GM08714 (cell line): ENCODE data around the gene STK38L.
A peak's percentile ranks its signal among the peaks of the same experiment; 100 is the strongest.

ENCODE experiments used
- H3K4me3 ChIP-seq: fragments of 200-500 bp; sonication (Bioruptor generic); 2 replicates; pipeline ENCODE4 v1.5.1; 2014; ENCODE audit warnings: mild to moderate bottlenecking, low read length, inconsistent platforms
- ZNF274 ChIP-seq: IDR thresholded peaks from 2 replicates; pipeline ENCODE4 v1.6.1; 2012; ENCODE audit warnings: mild to moderate bottlenecking, low read depth, low read length

The STK38L gene

DNA sequence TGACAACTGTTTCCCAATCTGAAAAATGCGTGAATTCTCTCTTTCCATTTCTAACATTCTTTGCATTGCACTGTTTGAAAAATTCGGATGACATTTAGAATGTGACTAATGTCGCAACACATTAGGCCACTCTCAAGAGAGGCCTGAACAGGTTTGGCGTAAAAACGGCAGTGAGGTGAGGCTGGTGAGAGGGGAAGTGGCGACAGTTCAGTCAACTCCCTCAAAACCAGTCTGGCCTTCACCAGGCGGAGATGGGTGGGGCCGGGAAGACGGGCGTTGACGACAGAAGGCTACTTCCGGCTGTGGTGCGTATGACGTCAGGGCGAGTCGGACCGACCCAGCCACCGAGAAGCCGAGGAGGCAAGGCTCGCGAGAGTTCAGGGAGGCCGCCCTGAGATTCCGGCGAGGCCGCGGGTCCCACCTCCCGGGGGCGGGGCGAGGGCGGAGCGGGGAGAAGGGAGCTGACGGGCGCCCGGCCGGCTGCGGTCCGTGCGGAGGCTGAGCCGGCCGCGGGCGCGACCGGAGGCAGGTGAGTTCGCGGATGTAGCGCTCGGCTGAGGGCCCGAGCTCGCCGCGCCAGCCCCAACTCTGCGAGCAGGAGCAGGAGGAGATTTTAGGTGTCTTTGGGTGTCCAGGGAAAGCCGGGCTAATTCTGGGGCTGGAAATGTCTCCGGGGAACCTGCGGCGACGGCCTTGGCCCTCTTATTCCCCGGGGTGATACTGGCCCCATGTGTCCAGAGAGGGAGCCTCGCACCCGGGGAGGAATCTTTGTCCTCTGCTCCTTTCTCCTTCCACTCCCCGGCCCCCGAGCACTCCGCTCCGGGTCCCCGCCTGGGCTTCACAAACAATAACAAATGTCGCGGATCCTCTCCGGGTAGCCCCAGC, at the start of gene STK38L:
Gene STK38L, plus strand, starts transcription at position 483 of the 885 bp plus-strand sequence. CDS start 53,435 bp downstream, outside the sequence.
- TF ChIP-seq ZNF274, result no peak
- peak within 1 kb of the TSS; percentile 94 for H3K4me3 ChIP-seq

DNA sequence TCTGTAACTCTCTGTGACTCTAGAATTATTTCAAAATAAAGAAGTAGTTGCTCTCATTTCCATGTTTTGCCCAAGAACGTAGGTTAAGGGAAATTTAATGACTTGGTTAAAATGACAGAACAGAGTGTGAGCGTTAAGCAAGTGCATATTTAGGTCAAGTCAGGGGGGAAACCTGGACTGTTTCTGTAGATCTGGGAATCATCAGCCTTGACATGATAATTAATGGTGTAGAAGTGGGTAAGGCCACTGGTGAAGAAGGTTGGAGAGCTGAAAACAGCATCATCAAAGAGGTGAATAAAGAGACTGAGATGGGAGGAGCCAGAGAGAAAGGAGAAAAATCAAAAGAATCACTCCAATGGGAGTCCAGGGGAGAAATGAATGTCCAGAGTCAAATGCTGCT, 49.4 kb upstream of the STK38L start:
- TF ChIP-seq ZNF274, result no peak

DNA sequence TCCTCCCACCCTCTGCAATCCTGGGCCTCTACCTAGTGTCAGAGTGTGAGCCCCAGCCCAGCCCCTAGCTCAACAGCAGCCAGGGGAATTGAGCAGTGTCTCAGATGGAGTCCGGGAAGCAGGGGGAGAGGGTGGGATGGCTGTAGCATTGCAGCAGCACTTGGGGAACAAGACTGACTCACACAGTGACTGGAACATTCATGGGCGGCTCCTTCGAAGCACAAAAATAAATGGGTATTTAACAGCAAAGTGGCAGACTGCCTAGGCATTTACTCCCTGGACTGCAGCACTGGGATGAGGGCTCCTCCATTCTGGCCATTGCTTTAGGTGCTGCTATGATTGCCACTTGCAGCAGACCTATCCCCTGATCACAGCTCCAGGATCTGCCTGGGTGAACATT, 46.0 kb upstream of the STK38L start:
- no peak for TF ChIP-seq ZNF274
- no peak overlapping the region for H3K4me3 ChIP-seq

More for the DNA sequence above, 49.4 kb upstream of the STK38L start:
- no peak overlapping the region for H3K4me3 ChIP-seq

DNA sequence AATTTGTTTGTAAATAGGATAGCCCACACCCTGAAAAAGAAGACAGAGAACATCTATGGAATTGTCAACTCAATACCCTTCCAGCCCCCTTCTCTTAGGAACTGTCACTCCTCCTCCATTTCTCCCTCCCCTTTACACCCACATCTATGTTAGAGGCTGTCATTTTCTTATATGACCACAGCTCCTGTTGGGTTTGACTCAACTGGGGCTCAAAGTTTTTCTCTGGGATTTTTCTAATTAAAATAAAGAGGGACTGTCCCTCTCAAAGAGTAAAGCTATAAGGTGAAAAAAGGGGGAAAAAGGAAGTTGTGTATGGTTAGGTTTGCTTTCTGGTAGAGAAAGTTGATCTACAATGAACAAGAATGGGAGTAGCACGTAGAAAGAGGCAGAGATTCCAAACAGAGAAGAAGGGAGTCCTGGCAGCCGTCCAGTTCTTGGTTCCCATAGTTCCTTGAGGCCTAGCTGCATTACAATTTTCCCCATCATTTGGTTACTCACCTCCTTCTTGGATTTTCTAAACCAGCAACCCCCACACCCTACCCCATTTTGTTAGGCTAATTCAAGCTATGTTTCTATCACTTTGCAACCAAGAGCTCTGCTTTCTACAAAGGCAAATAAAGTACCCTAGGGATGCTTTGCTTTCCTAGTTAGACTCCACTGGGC, 44.3 kb upstream of the STK38L start:
- no peak overlapping the region for H3K4me3 ChIP-seq
- TF ChIP-seq ZNF274, result no peak

DNA sequence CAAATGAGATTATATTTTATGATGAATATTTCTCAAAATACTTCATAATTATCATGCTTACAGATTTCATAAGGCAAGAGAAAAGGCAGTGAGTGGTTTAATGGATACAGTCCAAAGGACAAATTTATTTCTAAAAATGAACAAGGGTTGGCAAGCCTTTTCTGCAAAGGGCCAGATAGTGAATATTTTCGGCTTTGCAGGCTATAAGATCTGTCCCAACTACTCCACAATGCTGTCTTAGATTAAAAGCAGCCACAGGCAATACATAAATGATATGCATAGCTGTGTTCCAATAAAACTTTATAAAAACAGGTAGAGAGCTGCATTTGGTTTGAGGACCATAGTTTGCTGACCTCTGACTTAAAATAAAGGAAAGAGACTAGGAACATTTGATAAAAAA, 42.9 kb upstream of the STK38L start:
- no peak for TF ChIP-seq ZNF274
- no peak overlapping the region for H3K4me3 ChIP-seq

DNA sequence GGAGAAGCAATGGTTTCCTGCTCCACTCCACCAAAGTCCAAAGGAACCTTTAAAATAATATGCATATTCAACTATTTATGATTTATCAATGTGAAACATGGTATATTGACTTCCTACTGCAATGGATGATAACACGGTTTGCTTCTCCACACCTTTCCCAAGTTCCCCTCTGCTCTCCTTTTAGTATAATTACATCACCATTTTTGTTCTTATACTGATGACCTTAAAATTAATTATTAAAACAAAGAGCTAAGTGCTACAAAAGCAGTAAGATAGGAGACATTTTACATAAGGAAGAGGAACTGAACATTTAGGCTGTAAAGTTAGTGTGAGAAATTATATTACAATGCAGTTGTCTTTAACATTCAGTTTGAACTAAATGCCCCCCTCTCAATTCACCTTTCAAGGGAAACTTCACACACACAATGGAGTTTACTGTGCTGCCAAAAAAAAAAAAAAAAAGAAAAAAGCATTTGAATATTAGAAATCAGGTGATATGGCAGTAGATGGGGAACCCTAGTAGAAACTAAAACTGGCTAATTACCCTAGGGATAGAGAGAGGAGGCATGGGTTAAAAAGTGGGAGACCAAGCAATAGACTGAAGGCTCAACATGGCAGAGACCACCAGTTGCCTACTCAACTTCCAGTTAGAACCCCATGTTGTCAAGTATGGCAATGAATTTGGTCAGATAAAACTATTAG, 37.1 kb upstream of the STK38L start:
- no peak overlapping the region for H3K4me3 ChIP-seq
- no peak for TF ChIP-seq ZNF274

DNA sequence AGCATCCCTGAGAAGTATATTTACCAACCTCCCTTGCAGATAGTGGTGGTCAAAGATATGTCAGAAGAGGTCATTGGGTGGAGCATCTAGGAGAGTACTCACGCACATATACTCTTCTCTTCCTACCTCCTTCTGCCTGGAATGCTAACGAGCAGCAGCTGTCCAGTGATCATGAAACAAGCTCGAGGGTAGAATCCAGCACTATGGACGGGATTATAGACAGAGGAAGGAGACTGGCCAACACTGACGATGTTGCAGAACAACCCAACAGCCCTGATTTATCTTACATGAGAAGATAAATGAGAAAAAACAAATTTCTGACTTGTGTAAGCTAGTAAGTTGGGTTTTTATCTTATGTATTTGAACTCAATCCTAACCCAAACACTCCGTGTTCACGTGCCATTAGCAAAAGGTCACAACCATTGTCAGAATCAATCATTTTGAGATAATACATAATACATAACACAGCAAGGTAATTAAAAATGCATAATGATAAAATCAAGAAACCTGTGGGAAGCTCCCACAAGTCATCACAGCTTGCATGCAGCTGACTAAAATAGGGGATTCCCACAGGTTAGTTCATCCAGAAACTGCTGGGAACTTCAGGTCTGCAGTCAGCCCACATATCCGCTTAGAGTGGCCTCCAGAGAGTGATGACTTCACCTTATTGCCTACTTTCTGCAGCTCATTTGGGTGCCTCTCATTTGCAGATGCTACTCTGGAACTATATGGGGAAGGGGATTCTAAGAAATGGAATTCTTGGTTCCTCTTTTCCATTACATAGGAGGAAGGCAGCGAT, 36.3 kb upstream of the STK38L start:
- H3K4me3 ChIP-seq, result peak overlapping the region; percentile 14
- TF ChIP-seq ZNF274, result no peak

DNA sequence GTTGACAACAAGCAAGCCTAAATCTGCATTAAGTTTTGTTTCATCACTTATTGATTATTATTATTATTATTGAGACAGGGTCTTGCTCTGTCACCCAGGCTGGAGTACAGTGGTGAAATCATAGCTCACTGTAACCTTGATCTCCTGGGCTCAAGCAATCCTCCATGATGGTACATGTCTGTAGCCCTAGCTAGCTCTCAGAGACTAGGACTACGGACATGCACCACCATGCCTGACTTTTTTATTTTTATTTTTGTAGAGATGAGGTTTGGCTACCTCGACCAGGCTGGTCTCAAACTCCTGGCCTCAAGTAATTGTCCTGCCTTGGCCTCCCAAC, 35.7 kb upstream of the STK38L start:
- H3K4me3 ChIP-seq, result no peak overlapping the region; the same call in 1 of the 2 replicates

DNA sequence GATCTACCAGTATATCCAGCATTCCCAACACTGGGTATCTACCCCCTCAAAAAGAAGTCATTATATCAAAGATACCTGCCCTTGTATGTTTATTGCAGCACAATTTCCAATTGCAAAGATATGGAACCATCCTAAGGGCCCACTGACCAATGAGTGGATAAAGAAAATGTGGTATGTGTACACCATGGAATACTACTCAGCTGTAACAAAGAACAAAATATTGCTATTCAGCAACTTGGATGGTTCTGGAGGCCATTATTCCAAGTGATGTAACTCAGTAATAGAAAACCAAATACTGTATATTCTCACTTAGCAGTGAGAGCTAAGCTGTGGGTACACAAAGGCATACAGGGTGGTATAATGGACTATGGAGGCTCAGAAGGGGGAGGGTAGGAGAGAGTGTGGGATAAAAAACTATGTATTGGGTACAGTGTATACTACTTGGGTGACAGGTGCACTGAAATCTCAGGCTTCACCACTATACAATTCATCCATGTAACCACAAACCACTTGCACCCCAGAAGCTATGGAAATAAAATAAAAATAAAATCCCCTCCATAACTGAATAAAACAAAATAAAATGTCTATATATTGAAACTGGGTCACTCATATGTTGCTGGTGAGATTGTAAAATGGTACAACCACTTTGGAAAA, 34.7 kb upstream of the STK38L start:
- no peak overlapping the region for H3K4me3 ChIP-seq
- TF ChIP-seq ZNF274, result no peak

More for the DNA sequence above, 35.7 kb upstream of the STK38L start:
- no peak for TF ChIP-seq ZNF274

DNA sequence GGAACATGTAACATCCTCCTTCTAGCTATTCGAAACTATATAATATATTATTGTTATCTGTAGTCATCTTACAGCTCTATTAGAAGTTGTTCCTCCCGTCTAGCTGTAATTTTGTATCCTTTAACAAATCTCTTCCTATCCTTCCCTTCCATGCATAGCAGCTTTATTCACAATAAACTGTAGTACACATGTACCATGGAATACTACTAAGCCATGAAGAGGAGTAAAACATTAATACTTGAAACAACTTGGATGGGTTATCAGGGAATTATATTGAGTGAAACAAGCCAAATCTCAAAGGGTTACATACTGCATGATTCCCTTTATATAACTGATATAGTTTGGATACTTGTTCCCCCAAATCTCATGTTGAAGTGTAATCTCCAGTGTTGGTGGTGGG, 33.9 kb upstream of the STK38L start:
- TF ChIP-seq ZNF274, result no peak

DNA sequence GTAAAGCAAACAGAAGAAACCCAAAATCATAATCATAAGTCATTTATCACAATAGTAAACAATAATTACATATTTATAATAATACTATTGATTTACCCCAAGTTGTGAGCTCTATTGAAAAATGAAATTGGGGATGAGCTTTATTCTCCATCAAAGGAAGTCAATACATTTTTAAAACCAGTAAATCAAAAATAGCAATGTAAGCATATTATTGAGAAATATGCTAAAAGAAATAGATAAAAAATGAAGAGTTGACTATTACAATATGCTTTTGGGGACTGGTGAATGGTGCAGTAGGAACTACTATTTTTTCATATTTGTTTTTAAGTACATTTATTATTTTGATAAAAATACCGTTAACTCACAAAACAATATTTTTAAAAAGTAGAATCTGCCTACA, 31.2 kb upstream of the STK38L start:
- H3K4me3 ChIP-seq, result no peak overlapping the region
- TF ChIP-seq ZNF274, result no peak

More for the DNA sequence above, 33.9 kb upstream of the STK38L start:
- no peak overlapping the region for H3K4me3 ChIP-seq

DNA sequence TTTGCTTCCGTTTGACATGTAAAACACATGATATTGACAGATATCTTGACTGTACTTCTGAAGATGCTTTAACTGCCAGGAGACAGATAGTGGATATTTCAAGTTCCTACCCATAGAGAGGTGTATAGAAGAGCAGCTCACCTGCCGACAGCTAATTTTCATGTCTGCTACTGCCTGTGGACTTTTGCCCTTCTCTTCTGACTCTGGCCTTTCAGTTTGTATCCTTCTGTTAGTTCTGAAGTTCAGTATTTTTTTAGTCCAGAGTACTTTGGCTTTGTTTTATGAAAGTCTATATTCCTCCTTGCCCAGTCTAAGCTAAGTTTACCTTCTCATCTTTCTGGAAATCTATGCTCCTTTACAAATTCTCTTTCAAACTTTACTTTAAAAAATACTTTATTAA, 30.8 kb upstream of the STK38L start:
- H3K4me3 ChIP-seq, result no peak overlapping the region
- TF ChIP-seq ZNF274, result no peak
